Activated naive CD8-positive, alpha-beta T cell (primary cell): ENCODE measurements around the gene REEP3.
"Not testable (repeated sequence)": the region's sequence is repeated elsewhere in the genome, so short reads cannot be mapped to it uniquely, and the experiment has no call there.

ENCODE experiments used
- H3K27ac Mint-ChIP-seq: one replicate; pipeline ENCODE4 v1.8.0; 2021; ENCODE audit warnings: mixed read lengths
- H3K27me3 Mint-ChIP-seq: one replicate; pipeline ENCODE4 v1.8.0; 2021; ENCODE audit warnings: mixed read lengths
- H3K36me3 Mint-ChIP-seq: one replicate; pipeline ENCODE4 v1.8.0; 2021; ENCODE audit warnings: mixed read lengths
- H3K4me1 Mint-ChIP-seq: one replicate; pipeline ENCODE4 v1.8.0; 2021; ENCODE audit warnings: low read depth, mixed read lengths
- H3K4me3 Mint-ChIP-seq: one replicate; pipeline ENCODE4 v1.8.0; 2021; ENCODE audit warnings: mild to moderate bottlenecking, mixed read lengths
- H3K9me3 Mint-ChIP-seq: one replicate; pipeline ENCODE4 v1.8.0; 2021; ENCODE audit warnings: low read depth, mixed read lengths

The REEP3 gene

DNA sequence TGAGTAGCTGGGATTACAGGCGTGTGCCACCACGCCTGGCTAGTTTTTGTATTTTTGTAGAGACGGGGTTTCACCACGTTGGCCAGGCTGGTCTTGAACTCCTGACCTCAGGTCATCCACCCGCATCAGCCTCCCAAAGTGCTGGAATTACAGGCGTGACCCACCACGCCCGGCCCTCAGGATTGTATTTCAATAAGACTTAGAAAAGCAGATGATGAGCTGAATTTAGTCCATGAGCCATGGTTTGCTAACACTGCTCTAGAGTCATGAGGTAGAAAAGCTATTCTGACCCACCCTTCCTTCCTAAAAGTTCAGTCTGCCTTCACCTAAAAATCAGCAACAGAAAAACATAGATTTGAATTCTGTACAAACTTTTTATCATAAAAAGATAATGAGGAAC lies 139.7 kb downstream of the REEP3 start:
- H3K27me3 Mint-ChIP-seq, H3K9me3 Mint-ChIP-seq, H3K4me3 Mint-ChIP-seq, H3K27ac Mint-ChIP-seq, H3K4me1 Mint-ChIP-seq, H3K36me3 Mint-ChIP-seq: not testable (repeated sequence)

DNA sequence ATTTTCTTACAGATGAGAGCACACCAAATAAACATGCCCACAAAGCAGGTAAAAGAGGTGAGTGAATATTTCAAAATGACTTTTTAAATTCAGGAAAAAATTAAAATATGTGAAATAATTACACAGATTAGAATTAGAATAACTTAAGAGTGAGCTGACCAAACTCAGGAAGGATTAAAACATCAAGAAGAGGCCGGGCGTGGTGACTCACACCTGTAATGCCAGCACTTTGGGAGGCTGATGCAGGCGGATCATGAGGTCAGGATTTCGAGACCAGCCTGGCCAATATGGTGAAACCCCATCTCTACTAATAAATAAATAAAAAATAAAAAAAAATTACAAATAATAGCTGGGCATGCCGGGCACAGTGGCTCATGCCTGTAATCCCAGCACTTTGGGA lies 140.1 kb downstream of the REEP3 start:
- no peak overlapping the region for H3K4me3 Mint-ChIP-seq
- no peaks in the 10 kb centered on the region for H3K4me1 Mint-ChIP-seq

DNA sequence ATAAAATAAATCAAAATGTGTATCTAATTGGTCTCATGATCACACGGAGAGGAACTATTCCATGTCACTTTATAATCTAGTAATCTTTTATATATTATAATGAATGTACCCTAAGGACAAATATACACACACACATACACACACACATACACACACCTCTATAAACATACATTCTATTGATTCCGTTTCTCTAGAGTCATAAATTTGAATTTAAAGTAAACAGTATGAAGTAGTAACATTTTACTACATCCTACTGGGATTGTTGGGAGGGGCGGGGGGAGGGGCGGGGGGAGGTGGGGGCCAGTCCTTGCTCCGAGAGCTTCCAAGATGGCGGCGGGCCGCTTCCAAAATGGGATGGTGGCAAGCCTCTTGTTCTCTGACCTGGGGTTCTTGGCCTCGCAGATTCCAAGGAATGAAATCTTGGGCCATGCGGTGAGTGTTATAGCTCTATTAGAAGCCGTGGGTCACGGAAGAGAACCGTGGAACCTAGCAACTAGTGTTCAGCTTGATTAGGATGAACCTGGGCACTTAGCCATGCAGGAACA lies 143.2 kb downstream of the REEP3 start:
- no peaks in the 10 kb centered on the region for H3K9me3 Mint-ChIP-seq
- no peaks in the 10 kb centered on the region for H3K27me3 Mint-ChIP-seq
- no peaks in the 10 kb centered on the region for H3K36me3 Mint-ChIP-seq
- H3K27ac Mint-ChIP-seq = no peak overlapping the region
- H3K4me3 Mint-ChIP-seq = no peak overlapping the region
- no peaks in the 10 kb centered on the region for H3K4me1 Mint-ChIP-seq

More for the DNA sequence above, 140.1 kb downstream of the REEP3 start:
- Mint-ChIP-seq H3K36me3 (no peaks in the 10 kb centered on the region), H3K27me3 (no peaks in the 10 kb centered on the region), H3K9me3 (no peaks in the 10 kb centered on the region), H3K27ac (no peak overlapping the region)

DNA sequence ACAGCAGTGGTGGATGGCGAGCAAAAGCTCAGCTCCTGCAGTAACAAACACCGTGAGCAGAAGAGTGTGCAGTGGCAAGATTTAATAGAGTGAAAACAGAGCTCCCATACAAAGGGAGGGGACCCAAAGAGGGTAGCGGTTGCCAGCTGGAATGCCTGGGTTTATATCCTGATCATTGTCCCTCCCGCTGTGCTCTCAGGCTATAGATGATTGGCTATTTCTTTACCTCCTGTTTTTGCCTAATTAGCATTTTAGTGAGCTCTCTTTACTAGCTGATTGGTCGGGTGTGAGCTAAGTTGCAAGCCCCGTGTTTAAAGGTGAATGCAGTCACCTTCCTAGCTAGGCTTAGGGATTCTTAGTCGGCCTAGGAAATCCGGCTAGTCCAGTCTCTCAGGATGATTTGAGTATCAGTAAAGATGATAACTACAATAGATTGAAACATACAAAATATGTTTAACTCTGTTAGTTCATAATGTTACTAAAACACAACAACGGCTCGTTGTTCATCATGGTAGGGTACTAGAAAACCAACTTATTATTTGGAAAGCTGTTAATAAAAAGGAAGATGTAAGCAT lies 143.9 kb downstream of the REEP3 start:
- not testable (repeated sequence) for H3K27me3 Mint-ChIP-seq, H3K36me3 Mint-ChIP-seq, H3K27ac Mint-ChIP-seq, H3K4me3 Mint-ChIP-seq, H3K4me1 Mint-ChIP-seq, H3K9me3 Mint-ChIP-seq

DNA sequence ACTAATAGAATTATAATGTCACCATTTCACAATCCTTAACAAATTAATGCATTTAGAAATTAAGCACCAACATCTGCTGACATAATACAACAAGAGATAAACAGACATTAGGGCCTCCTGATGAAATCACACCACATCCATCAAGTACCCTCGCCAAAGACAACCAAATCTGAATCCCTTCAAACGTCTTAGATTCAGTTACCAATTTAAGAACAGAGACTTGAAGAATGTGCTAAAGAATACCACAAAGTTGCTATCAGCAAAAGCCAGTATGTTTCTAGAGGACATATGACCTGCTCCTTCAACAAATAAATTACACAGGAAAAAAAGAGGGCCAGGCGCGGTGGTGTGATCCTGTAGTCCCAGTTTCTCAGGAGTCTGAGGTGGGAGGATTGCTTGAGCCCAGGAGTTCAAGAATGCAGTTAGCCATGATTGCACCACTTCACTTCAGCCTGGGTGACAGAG lies 144.5 kb downstream of the REEP3 start:
- no peaks in the 10 kb centered on the region for H3K27me3 Mint-ChIP-seq
- H3K36me3 Mint-ChIP-seq = no peaks in the 10 kb centered on the region
- no peaks in the 10 kb centered on the region for H3K4me1 Mint-ChIP-seq
- H3K9me3 Mint-ChIP-seq = no peaks in the 10 kb centered on the region
- no peak overlapping the region for H3K4me3 Mint-ChIP-seq
- H3K27ac Mint-ChIP-seq = no peak overlapping the region

DNA sequence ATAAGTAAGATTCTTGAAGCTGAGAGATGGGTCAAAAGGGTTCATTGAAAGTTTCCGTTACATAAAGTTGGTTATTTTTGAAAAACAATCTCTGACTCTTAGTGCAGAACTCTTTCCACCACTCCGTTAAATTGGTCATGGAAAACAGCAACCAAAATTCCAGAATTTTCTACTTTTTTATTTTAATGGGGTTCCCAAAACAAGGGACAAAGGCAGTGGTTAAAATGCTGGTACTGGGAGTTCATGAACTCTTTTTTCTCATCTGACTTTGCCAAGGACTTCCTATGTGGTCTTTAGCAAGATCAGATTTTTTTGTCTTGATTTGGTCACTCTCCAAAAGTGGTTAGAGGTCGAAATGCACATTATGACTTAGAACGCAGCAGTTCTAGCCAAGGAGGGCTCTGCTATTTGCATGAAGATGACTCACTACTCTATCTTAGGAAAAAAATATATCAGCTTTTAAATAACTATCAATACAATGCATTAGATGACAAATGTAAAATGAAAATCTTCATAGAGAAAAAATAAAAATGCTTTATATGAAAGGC lies 145.7 kb downstream of the REEP3 start:
- Mint-ChIP-seq H3K4me1 (no peaks in the 10 kb centered on the region), H3K4me3 (no peak overlapping the region), H3K9me3 (no peaks in the 10 kb centered on the region), H3K27ac (no peak overlapping the region), H3K27me3 (no peaks in the 10 kb centered on the region), H3K36me3 (no peaks in the 10 kb centered on the region)

DNA sequence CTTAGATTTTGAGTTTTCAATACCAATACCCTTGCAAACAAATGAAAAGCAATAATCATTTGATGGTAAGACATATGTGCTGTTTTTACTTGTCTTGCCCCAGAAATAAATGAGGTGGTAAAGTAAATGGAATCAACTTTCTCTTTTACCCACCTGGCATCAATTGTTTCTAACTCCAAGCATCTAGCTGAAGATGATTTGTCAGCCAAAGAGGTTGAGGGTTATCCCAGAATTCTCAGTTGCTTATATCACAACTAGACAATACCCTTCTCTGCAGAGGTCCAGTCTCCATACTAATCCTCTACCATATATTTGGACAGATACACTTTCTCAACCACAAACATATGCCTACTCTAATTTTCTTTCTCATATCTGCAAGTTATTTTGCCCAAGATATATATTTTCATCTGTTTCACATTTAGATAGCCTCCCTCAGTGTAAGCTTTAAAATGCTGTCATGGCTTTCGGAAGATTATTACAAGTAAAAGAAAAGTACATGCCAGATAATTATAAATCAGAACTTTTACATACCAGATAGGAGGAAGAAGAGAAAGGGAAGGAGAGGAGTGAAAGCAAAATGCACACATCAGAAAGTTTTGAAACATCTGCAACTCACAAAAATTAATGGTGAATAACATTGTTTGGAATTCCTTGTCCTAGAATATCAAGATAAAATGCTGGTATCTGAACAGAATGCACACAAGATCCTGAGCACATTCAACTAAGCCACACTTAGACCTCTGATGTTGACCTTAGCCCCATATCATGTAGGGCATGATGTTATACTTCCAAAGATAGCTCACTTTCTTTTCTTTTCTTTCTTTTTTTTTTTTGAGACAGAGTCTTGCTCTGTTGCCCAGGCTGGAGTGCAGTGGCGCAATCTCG lies 146.6 kb downstream of the REEP3 start:
- Mint-ChIP-seq H3K9me3 (no peaks in the 10 kb centered on the region), H3K27ac (no peak overlapping the region), H3K4me3 (no peak overlapping the region), H3K27me3 (no peaks in the 10 kb centered on the region), H3K36me3 (no peaks in the 10 kb centered on the region), H3K4me1 (no peaks in the 10 kb centered on the region)

DNA sequence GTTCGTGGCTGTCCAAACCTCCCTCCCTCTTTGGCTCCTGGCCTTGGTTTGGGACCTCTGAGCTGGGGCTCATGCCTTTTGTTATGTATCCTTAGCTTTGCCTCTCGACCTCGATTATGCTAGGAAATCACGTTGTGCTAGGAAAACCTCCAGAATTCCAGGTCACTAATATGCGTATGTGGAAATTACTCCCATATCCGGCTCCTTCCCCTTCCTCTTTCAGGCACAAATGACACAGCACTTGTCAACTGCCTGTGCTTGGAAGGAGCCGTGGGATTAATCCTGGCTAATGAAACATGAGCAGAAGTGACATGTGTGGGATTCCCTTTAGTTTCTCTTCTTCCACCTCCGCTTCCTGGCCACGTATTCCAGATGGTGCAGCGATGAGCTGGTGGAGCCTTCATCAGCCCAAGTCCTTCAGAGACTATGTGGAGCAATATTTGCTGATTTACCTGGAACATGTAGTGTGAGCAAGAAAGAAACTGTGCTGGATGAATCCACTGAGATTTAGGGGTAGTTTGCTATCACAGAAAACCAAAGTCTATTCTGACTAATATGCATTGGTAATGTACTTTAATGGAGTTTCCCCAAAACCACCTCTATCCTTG lies 149.2 kb downstream of the REEP3 start:
- Mint-ChIP-seq H3K9me3 (no peaks in the 10 kb centered on the region), H3K36me3 (no peaks in the 10 kb centered on the region), H3K27me3 (no peaks in the 10 kb centered on the region), H3K4me3 (no peak overlapping the region), H3K27ac (no peak overlapping the region), H3K4me1 (no peaks in the 10 kb centered on the region)

DNA sequence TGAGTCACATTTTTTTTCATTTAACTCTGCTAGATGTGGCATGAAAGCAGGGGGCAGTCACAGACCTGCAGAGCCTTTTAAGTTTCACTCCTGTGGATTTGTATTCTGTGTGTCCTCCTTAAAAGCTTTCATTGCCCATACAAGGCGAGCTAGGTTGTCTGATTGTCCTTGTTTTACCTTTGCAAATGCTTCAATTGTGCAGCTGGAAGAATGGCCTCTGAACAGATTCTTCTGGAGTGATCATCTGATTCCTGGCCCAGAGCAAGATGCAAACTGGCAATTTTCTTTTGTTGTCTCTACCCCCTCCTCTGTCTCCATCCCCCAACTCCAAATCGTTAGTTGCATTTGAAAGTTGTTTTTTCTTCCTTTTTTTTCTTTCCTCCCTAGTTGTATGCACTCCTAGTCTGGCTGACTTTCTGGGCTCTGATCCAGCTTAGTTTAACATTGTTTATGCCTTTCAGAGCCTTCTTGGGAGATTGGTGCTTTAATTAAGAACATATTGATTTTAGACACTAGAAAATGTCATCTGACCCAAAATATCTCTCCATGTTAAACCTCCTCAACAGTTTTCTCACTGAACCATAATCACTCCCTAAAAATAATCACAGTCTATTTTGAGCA lies 150.2 kb downstream of the REEP3 start:
- Mint-ChIP-seq H3K27ac (no peak overlapping the region), H3K9me3 (no peaks in the 10 kb centered on the region), H3K4me3 (no peak overlapping the region), H3K27me3 (no peaks in the 10 kb centered on the region), H3K36me3 (no peaks in the 10 kb centered on the region), H3K4me1 (no peaks in the 10 kb centered on the region)

DNA sequence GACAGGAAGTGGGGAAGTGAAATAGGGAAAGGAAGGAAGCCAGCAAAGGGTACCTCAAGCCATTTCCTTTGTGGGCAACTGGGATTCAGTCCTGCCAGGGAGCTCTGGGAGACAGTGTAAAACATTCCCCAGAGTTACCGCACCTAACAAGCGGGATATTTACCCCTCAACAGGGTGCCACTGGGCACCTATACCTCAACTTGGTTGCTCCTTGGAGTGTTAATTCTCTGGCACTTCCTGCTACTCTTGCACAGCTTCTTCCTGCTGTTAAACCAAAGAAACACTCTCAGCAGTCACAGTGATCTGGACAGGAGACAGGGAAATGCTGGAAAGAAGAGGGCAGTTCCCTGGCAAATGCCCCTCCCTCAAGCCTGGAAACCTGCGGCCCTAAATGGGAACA lies 151.3 kb downstream of the REEP3 start:
- H3K4me1 Mint-ChIP-seq = no peaks in the 10 kb centered on the region
- H3K27me3 Mint-ChIP-seq = no peaks in the 10 kb centered on the region
- H3K36me3 Mint-ChIP-seq = no peaks in the 10 kb centered on the region
- H3K9me3 Mint-ChIP-seq = no peaks in the 10 kb centered on the region
- H3K4me3 Mint-ChIP-seq = no peak overlapping the region
- H3K27ac Mint-ChIP-seq = no peak overlapping the region

DNA sequence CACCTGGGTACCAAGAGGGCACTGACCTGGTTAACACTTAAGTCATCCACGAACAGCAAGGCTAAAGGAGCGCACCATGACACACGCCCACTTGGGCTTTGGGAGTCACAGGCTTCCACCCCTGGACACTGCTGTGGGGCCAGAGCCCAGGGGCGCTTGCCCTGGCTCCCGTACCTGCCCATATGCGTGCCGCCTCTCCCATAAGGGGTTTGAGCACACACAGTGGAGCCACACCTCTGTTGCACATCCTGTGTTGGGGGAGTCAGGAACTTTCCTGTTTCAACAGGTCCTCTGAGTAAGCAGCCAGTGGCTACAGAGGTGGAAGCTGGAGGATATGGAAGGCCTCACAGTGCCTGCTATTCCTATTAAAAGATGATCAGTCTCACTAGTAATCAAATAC lies 152.0 kb downstream of the REEP3 start:
- Mint-ChIP-seq H3K27ac (no peak overlapping the region), H3K4me3 (no peak overlapping the region), H3K9me3 (no peaks in the 10 kb centered on the region), H3K4me1 (no peaks in the 10 kb centered on the region), H3K27me3 (no peaks in the 10 kb centered on the region), H3K36me3 (no peaks in the 10 kb centered on the region)

DNA sequence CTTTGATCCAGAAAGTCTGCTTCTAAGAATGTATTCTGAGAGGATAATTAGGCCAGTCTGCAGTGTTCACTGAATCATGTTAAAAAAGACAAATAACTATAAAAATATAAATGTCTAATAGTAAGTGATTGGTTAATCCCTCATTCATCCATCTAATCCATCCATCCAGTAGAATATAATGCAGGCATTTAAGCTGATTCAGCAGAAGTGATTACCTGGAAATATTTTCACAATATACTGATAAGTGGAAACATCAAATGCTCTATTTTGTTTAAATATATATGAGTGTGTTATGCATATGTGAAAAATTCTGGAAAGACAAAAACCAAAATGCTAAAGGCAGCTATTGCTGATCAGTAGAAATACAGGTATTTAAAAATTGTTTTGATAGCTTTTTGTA lies 152.6 kb downstream of the REEP3 start:
- H3K4me3 Mint-ChIP-seq = no peak overlapping the region
- H3K9me3 Mint-ChIP-seq = no peaks in the 10 kb centered on the region
- no peaks in the 10 kb centered on the region for H3K27me3 Mint-ChIP-seq
- H3K36me3 Mint-ChIP-seq = no peaks in the 10 kb centered on the region
- H3K4me1 Mint-ChIP-seq = no peaks in the 10 kb centered on the region
- no peak overlapping the region for H3K27ac Mint-ChIP-seq
